GM19395 (cell line): Measurements from ENCODE around the gene MYOD1.

Experiments
- ATAC-seq: cut with Tn5 transposase; IDR thresholded peaks from one replicate; pipeline ENCODE4 v1.9.1; 2021; ENCODE audit warnings: mild to moderate bottlenecking, moderate library complexity; ENCODE audit not compliant: unreplicated experiment

The MYOD1 gene

DNA sequence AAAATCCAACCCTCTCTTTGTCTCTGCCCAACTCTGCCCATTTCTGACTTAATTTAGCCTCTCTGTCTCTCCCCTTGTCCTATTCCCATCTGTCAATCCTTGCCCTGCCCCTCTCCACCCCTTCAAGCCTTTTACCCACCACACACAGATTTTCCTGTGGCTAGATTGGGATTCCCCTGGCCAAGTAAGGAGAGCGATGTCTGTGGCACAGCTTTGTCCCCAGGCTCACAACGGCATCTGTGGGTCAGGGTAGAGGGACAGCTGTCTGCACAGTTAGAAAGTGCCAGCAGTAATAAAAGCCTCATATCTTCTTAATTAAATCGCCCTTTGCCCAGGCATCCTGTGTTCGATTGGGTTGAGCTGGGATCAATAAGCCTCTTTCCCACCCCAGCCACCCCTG lies 13.9 kb downstream of the MYOD1 start:
- no peak for ATAC-seq

GRCh38 chr11:17734418-17734911 lies 15.1 kb downstream of the MYOD1 start, which contains the start of gene KCNC1:
Gene KCNC1, plus strand, starts transcription at chr11:17734781. Its CDS starts 1,222 bp downstream, at chr11:17736003.
- no peak for ATAC-seq

GRCh38 chr11:17734986-17735817 lies 15.8 kb downstream of the MYOD1 start:
- ATAC-seq: no peak

DNA sequence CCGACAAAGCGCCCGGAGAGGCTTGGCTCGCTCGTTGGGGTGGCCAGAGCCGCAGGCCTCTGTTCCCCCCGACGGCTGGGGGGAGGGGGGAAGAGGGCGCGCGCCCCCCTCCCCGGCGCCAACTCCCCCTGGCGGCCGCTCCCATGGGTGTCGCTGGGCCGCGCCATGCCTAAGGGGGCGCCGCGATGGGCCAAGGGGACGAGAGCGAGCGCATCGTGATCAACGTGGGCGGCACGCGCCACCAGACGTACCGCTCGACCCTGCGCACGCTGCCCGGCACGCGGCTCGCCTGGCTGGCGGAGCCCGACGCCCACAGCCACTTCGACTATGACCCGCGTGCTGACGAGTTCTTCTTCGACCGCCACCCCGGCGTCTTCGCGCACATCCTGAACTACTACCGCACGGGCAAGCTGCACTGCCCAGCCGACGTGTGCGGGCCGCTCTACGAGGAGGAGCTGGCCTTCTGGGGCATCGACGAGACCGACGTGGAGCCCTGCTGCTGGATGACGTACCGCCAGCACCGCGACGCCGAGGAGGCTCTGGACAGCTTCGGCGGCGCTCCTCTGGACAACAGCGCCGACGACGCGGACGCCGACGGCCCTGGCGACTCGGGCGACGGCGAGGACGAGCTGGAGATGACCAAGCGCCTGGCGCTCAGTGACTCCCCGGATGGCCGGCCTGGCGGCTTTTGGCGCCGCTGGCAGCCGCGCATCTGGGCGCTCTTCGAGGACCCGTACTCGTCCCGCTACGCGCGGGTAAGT lies 16.6 kb downstream of the MYOD1 start:
- ATAC-seq: no peak

DNA sequence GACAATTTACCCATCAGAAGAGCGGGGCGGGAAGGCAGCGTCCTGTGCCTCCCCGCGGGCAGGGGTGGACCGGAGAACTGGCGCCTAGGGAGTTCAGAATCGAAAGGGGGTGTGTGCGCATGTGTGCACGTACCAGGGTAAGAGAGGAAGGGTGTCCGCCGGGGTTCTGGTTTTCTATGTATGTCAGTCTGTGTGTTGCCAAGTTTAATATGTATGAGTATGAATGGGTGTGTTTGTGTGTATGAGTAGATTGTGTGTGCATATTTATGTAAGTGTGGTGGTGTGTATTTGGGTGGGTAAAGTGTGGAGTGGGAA lies 17.2 kb downstream of the MYOD1 start:
- no peak for ATAC-seq

DNA sequence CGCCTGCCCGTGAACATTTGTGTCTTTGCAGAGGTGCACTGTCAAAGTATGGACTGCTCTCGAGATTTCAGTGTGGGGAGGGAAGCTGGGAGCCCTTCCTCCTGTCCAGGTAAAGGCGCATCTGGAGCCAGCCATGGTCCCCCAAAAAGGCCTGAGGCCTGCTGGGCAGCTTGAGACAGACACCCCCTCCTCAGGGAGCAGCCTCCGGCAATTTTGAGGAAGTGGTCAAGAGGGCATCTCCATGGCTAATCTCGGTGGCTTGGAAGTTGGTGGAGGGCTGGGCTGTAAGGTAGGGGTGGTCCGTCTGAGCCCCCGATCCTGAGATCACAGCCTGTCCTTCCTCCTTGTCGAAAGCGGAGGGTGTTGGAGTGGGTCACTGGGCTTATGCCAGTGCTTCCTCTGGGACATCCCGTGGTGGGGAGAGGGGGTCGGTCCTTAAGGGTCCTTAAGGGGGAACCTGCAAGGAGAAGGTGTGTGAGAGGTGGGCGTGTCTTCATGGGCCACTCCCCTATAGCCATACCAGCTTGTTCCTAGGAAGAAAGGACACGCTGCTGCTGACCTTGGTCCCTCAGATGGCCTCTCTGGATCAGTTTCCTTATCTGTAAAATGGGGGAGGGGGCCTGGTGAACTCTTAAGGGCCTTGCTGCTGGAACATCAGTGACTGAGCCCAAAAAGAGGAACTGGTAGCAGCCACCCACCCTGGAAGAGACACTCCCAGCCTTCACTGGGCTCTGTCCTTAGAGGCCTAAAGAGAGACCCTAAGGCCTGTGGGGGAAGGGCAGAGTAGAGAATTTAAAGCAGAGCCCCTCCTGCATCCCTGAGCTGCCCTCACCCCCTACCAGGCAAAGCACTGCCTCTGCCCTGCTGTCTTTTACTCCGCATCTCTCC lies 17.8 kb downstream of the MYOD1 start:
- ATAC-seq: no peak

DNA sequence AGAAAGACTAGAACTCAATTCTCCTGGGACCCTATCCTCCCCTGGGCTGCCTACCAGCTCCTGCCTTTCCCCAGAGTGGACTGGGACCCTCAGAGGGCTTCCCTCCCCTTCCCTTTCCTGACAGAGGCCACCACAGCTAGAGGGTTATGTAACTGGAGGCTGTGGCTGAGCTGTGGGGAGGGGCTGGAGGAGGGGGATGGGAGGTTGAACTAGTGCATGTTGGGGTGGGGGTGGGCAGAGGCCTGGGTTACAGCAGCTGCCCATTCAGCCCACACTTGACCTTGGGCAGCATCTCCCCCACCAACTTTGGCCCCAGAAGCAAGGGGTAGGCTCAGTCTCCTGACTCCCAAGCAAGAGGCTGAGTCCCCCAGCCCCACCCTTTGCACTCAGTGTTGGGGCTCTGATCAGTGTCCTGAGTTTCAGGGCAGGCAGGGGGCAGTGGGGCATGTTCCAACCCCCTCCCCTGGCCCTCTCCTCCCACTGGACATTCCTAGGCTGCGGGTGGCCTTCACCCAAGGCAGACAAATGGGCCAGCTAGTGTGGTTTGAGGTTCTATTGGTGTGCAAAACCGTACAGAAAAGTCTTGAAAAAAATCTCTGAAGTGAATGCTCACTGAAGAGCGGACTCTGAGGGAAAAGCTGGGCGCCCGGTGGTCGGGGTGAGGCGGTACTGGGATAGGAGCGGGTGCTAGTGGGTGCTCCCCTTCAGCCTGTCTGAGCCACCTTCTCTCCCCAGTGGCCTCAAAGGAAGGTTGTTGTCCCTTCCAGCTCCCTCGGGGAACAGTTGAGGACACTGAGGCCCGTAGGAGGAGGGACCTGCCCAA lies 19.0 kb downstream of the MYOD1 start:
- no peak for ATAC-seq

- ATAC-seq: no peak
Measured at GRCh38 chr11:17739945-17740338, 20.6 kb downstream of the MYOD1 start.

DNA sequence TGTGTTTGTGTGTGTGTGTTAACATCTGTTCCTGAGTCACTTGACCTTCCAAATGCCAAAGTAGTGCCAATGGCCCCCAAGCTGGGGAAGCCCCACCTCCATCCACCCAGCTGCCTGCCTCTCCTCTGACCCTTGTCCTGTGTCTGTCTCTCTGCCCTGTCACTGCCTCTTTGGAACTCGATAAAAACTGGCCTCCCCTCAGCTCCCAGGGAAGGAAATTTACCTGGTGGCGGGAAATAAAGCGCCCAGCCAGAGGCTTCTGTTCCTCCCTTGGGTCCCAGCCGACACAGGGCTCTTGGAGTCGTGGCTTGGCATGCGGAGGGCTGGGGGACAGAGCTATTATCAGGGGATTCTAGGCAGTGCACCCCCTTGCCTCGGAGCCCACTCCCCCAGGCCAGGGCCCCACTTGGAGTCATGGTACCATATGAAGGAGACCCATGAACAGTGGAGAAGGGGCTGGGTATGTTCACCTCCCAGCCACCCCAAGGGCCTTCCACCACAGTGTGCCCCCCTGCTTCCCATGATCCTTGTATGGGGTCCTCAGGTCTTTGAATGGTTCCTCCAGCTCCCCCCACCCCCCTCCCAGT lies 21.4 kb downstream of the MYOD1 start:
- no peak for ATAC-seq

GRCh38 chr11:17741487-17741886 lies 22.1 kb downstream of the MYOD1 start:
- no peak for ATAC-seq

DNA sequence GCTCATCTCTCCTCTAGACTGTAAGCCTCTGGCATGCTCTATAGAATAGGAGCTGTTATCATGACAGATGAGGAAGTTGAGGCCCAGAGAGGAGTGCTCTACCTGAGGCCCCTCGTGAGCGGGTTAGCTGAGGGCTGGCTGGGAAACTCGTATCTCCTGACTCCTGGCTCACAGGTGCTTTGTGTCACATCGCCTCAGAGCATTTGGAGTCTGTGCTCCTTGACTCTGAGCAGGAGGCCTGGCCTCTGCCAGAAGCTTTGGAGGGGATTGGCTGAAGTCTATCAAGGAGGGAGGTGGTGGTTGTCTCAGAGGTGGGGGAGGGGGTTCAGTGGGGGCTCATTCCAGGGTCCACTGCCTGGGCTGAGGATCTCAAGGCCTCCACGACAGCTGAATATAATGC lies 22.6 kb downstream of the MYOD1 start:
- no peak for ATAC-seq

DNA sequence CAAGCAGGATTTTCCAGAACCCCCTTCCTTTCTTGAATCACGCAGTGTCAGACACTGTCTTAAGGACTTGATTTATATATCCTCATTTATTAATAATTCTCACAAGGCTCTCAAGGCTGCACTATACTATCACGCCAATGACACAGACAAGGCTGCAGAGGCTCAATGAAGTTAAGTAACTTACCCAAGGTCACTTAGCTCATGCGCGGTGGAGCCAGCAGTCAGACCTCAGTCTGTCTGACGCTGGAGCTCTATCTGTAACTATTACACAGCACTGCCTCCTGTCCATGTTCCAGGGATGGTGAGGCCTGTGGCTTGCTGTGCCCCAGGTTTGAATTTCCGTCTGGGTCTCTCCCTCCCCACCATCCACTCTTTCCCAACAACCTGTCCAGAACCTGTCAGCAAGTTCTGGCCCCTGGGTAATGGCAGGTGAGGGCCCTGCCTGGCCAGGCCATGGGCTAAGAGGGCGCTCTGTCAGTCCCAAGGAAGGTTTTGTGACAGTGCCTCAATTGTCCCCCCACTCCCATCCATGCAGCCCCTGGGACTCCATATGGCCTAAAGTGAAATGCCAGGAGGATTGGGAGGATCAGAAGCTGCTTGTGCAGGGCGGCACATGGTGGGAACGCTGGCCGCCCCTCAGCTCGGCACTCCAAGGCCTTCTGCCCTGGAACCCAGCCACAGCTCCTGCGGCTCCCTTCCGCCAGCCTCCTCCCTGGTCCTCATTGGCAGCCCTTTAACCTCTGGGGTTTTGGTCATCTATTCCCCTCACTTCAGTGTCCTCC lies 23.8 kb downstream of the MYOD1 start:
- ATAC-seq: no peak

DNA sequence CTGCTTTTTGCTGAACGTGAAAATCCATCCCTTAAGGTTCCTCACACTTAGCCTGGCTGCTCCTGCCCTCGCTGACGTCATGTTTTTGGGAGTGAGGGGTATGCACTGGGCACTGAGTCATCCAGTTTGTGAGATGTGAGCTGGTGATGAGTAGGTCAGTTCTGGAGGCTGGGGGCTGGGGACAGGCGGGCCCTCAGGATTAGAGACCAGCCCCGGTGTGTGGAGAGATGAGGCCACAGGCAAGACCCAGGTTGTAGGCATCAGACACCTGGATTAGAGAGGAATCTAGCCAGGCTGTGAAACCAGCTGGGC lies 24.4 kb downstream of the MYOD1 start:
- no peak for ATAC-seq

DNA sequence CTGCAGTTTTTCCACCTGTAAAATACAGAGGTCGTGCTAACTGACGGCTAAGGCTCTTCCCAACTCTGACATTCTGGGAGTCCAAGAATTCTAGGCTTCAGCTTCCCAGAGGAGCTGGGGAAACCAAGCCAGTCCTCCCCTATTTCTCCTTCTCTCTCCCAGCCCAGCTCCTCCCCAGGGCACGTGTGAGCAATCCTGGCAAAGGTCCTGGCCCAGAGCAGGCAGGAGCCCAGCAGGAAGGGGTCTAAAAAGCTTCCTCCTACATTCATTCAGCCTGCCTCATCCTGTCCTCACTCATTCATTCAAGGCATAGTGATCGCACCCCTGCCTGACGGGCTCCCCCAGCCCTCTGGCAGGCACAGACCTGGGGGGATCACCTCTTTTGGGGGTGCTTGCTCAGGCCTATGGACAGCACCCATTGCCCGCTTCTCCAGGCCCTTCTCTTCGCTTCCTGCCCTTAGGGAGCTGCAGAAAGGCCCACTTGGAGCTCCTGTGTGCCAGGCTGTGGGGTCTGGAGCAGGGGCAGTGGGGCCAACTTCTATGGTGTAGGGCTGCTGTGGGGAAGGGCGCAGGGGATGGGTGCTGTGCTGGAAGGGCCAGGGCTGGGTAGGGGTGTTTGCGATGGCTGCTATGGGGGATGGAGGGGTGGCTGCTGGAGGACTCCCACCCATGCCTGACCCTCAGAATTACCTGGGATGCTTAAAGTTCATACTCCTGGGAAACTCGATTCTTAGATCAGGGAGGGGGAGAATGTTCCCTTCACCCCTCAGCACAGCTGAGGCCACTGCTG lies 25.0 kb downstream of the MYOD1 start:
- ATAC-seq: no peak

- no peak for ATAC-seq
Measured at GRCh38 chr11:17745023-17745772, 25.8 kb downstream of the MYOD1 start.

DNA sequence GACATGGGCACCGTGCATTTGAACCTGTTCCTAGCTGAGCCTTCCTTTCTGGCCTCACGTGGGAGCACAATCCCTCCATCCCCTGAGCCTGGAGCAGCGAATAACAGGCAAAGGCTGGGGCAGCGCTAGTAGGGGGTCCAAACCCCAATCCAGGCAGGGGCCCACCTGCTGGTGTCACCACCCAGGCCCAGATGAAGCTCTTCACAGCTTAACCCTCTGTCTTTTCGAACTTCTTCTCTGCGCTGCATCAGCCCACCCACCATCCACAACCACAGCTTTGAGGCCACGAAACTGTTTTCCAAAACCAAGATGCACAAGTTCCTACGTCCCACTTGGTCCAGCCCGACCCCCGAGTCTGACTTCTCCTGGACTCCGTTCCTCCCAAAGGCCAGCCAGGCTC lies 26.7 kb downstream of the MYOD1 start:
- no peak for ATAC-seq

DNA sequence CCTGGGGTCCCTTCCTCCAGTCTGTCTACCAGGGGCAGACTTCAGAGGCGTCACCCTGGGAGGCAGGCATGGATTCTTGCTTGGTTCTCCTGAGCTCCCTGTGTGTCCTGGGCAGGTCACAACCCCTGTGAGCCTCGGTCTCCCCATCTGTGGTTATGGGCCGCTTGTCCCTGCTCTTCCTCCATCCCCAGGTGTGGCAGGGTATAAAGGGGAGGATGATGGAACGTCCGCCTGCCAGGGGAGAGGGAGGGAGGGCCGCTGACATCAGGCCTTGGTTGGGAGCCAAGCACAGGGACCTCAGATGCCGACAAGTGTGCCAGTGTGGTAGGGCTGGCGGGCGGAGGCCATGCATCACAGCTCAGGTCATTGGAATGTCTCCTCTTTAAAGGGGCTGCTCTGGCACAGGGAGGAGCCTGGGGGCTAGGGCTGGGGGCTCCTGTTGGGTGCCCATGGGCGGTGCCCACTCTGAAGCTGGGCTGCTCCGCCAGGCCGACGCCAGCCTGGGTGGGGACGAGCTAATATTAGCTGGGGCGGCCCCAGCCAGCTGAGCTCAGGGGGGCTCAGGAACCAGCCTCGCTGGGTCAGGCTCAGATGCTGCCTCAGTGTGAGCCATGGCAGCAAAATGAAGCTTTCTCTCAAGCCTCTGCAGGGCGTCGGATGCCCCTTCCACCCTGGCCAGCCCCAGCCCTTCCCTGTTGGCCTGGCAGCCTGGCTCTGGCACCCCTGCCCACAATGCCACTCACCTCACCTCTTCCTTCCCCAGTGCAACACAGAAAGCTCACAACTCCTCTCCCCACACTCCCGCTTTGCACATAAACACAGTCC lies 28.0 kb downstream of the MYOD1 start:
- no peak for ATAC-seq
